GM23338 (cell line): ENCODE measurements around the gene ANXA2R. TPM values are rescaled to one million over a fixed set of nuclear protein-coding genes. Genes with fewer than 3 reads are reported as not detected.
A peak's percentile ranks its signal among the peaks of the same experiment; 100 is the strongest.

Experiments used
- ATAC-seq: fragments of 200-7000 bp; cut with Tn5 transposase; 3 replicates; pipeline ENCODE4 v1.9.1; 2020
- DNase-seq: peaks from one replicate; pipeline ENCODE4 v3.0.0-alpha.2; 2015; ENCODE audit warnings: low spot score
- H2AFZ ChIP-seq: fragments of 200-600 bp; sonication (generic); 2 replicates; pipeline ENCODE4 v1.8.0; 2016; ENCODE audit warnings: antibody characterized with exemption, mild to moderate bottlenecking, moderate library complexity
- H3F3A ChIP-seq: fragments of 200-600 bp; sonication (generic); replicated peaks from 2 replicates; pipeline ENCODE4 v1.8.0; 2017; ENCODE audit warnings: antibody characterized with exemption, mixed run types, low read depth
- H3K27ac ChIP-seq: fragments of 200-600 bp; sonication (generic); 2 replicates; pipeline ENCODE4 v1.6.1; 2016; ENCODE audit warnings: low read depth
- H3K27me3 ChIP-seq: fragments of 200-600 bp; sonication (generic); 2 replicates; pipeline ENCODE4 v1.8.0; 2016; ENCODE audit warnings: mild to moderate bottlenecking, mixed run types, moderate library complexity; ENCODE audit not compliant: insufficient read depth
- H3K36me3 ChIP-seq: fragments of 200-600 bp; sonication (generic); 2 replicates; pipeline ENCODE4 v1.8.0; 2016; ENCODE audit warnings: mild to moderate bottlenecking; ENCODE audit not compliant: insufficient read depth
- H3K4me1 ChIP-seq: fragments of 200-600 bp; sonication (generic); 2 replicates; pipeline ENCODE4 v1.8.0; 2016; ENCODE audit warnings: mild to moderate bottlenecking, moderate library complexity; ENCODE audit not compliant: insufficient read depth
- H3K4me2 ChIP-seq: fragments of 200-600 bp; sonication (generic); 2 replicates; pipeline ENCODE4 v1.7.1; 2017; ENCODE audit warnings: mixed run types
- H3K4me3 ChIP-seq: fragments of 200-600 bp; sonication (generic); 2 replicates; pipeline ENCODE4 v1.6.1; 2016; ENCODE audit warnings: mixed run types
- H3K79me2 ChIP-seq: fragments of 200-600 bp; sonication (generic); replicated peaks from 2 replicates; pipeline ENCODE4 v1.8.0; 2017; ENCODE audit warnings: mild to moderate bottlenecking; ENCODE audit not compliant: insufficient read depth
- H3K9me2 ChIP-seq: fragments of 200-600 bp; sonication (generic); 2 replicates; pipeline ENCODE4 v1.8.0; 2017; ENCODE audit not compliant: insufficient read depth
- H4K20me1 ChIP-seq: fragments of 200-600 bp; sonication (generic); replicated peaks from 2 replicates; pipeline ENCODE4 v1.8.0; 2017; ENCODE audit warnings: mild to moderate bottlenecking; ENCODE audit not compliant: insufficient read depth
- H3K27ac Mint-ChIP-seq: 2 replicates; pipeline ENCODE4 v1.8.0; 2020; ENCODE audit warnings: inconsistent platforms, mild to moderate bottlenecking, moderate library complexity, mixed read lengths
- H3K27me3 Mint-ChIP-seq: 3 replicates; pipeline ENCODE4 v1.8.0; 2022; ENCODE audit warnings: low read depth, mild to moderate bottlenecking, moderate library complexity, mixed read lengths, inconsistent platforms; ENCODE audit not compliant: insufficient read depth, poor library complexity
- H3K36me3 Mint-ChIP-seq: 3 replicates; pipeline ENCODE4 v1.8.0; 2021; ENCODE audit warnings: low read depth, mild to moderate bottlenecking, inconsistent platforms, moderate library complexity, mixed read lengths
- H3K4me1 Mint-ChIP-seq: 3 replicates; pipeline ENCODE4 v1.8.0; 2020; ENCODE audit warnings: mild to moderate bottlenecking, inconsistent platforms, mixed read lengths
- H3K4me3 Mint-ChIP-seq: 3 replicates; pipeline ENCODE4 v1.8.0; 2021; ENCODE audit warnings: moderate library complexity, mild to moderate bottlenecking, inconsistent platforms, mixed read lengths
- H3K9me3 Mint-ChIP-seq: 3 replicates; pipeline ENCODE4 v1.8.0; 2020; ENCODE audit warnings: moderate library complexity, mild to moderate bottlenecking, inconsistent platforms, mixed read lengths
- EZH2 ChIP-seq: fragments of 200-600 bp; sonication (generic); IDR thresholded peaks from one replicate; pipeline ENCODE4 v1.8.0; 2017; ENCODE audit warnings: antibody characterized with exemption, mild to moderate bottlenecking, low read depth; ENCODE audit not compliant: unreplicated experiment
- EZH2phosphoT487 ChIP-seq: fragments of 200-600 bp; sonication (generic); IDR thresholded peaks from one replicate; pipeline ENCODE4 v1.8.1; 2018; ENCODE audit warnings: antibody characterized with exemption; ENCODE audit not compliant: unreplicated experiment
- NANOG ChIP-seq: IDR thresholded peaks from 2 replicates; pipeline ENCODE4 v1.6.1; 2016; ENCODE audit warnings: antibody characterized with exemption, borderline replicate concordance
- POLR2AphosphoS5 ChIP-seq: IDR thresholded peaks from 2 replicates; pipeline ENCODE4 v1.6.1; 2016; ENCODE audit warnings: antibody characterized with exemption, low read depth
- STAT1 ChIP-seq: IDR thresholded peaks from one replicate; pipeline ENCODE4 v1.6.1; 2016; ENCODE audit warnings: antibody characterized with exemption; ENCODE audit not compliant: unreplicated experiment
- ZNF331 ChIP-seq: fragments of 250-450 bp; sonication (Bioruptor Pico); IDR thresholded peaks from 2 replicates; pipeline ENCODE4 v1.5.0; 2020; ENCODE audit warnings: low read depth, mild to moderate bottlenecking, moderate library complexity
- polyA plus RNA-seq: library from polyadenylated mRNA; unstranded; fragments of >200 nt; fragmentation: Nextera tagmentation; extraction: Ambion mirVana; gene quantifications from 2 replicates; pipeline ENCODE4 v1.2.1, GENCODE V29; 2016
- total RNA-seq: library from RNA; depleted of rRNA; stranded (reverse); fragments of >200 nt; shearing (Covaris generic); gene quantifications from 2 replicates; pipeline ENCODE4 v1.2.3, GENCODE V29; 2014
- TF ChIP-seq, protein P1 (sequence below): IDR thresholded peaks from 2 replicates; pipeline ENCODE4 v1.6.1; 2016; ENCODE audit warnings: antibody characterized with exemption
- TF ChIP-seq, protein P2 (sequence below): fragments of 250-450 bp; sonication (Bioruptor Pico); IDR thresholded peaks from 2 replicates; pipeline ENCODE4 v1.5.0; 2020; ENCODE audit warnings: mild to moderate bottlenecking, moderate library complexity

The ANXA2R gene
- total and polyA plus RNA-seq, 2 experiments from 2014 or later, result 0.21 TPM; not detected in 1

DNA sequence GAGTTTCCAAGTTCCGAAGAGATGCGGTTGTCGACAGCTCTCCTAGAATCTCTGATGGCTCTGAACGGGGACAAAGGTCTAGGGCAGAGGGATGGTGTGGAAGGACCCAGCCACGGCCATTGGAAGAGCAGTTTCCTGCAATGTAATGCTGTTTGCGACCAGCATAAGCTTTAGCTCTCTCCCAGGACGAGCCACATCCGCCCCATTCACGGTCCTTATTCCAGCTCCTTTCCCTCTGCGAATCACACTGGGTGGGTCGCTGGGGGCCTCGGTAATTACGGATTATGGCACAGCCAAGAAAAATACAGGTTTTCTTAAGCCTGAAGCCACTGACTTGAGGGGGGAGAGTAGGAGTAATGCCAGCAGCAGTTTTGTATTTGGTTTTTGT, 22.7 kb downstream of the ANXA2R start:
- TF ChIP-seq EZH2phosphoT487, result no peak
- no peak for TF ChIP-seq NANOG
- peak; percentile 39 for TF ChIP-seq EZH2
- no peak for TF ChIP-seq POLR2AphosphoS5
- no peak overlapping the region for H3K27ac ChIP-seq
- peaks cover 100% of the 10 kb centered on the region for H3K27me3 ChIP-seq
- peaks cover 18% of the 10 kb centered on the region for H4K20me1 ChIP-seq
- H3K4me3 Mint-ChIP-seq, result peak overlapping the region; percentile 79
- H3K36me3 Mint-ChIP-seq, result no peaks in the 10 kb centered on the region
- H3K36me3 ChIP-seq, result no peaks in the 10 kb centered on the region
- peak overlapping the region; percentile 94 for H3K4me2 ChIP-seq
- no peak overlapping the region for H3K27ac Mint-ChIP-seq
- H2AFZ ChIP-seq, result peak overlapping the region; percentile 93; the same call in 1 of the 2 replicates
- H3K79me2 ChIP-seq, result no peaks in the 10 kb centered on the region
- peaks cover 46% of the 10 kb centered on the region for H3K4me1 Mint-ChIP-seq
- no peaks in the 10 kb centered on the region for H3K9me2 ChIP-seq
- H3F3A ChIP-seq, result peaks cover 20% of the 10 kb centered on the region
- peak overlapping the region; percentile 66 for H3K4me3 ChIP-seq
- peaks cover 91% of the 10 kb centered on the region for H3K27me3 Mint-ChIP-seq
- peaks cover 49% of the 10 kb centered on the region for H3K4me1 ChIP-seq
- ATAC-seq (peak; percentile 62), DNase-seq (no peak)
- H3K9me3 Mint-ChIP-seq, result no peaks in the 10 kb centered on the region; the same call in 1 of the 3 replicates

DNA sequence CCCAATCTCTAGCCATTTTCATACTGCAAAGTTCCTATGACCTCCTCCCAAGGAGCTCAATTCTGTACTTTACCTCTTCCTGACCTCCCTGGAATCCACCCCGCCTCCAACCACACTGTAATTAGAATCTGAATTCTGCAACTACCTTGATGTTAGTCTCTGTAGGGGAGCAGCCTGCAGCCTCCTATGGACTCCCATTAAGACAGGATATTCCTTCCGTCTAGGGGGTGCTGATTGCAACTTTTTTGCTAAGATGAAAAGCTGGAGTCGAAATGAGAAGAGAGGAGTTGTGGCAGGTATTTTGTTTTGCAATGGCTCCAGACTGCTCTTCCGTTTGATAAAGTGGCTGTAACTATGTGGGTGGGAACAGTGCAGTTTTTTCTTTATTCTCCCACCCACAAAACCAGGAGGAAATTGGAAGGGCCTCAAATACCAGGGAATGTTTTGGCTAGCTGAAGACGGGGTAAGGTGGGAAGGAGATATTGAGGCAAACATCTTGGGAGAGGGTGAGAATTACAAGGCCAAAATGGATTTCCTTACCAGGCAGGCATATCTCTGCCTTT, 23.8 kb downstream of the ANXA2R start:
- no peaks in the 10 kb centered on the region for H3K36me3 ChIP-seq
- Mint-ChIP-seq H3K4me1 (peaks cover 46% of the 10 kb centered on the region), H3K27me3 (peaks cover 90% of the 10 kb centered on the region), H3K27ac (no peak overlapping the region), H3K4me3 (peak overlapping the region; percentile 79), H3K9me3 (no peaks in the 10 kb centered on the region; the same call in 1 of the 3 replicates), H3K36me3 (no peaks in the 10 kb centered on the region)
- peaks cover 20% of the 10 kb centered on the region for H3F3A ChIP-seq
- H4K20me1 ChIP-seq, result peaks cover 15% of the 10 kb centered on the region
- H3K4me1 ChIP-seq, result peaks cover 49% of the 10 kb centered on the region
- H3K4me2 ChIP-seq, result peak overlapping the region; percentile 94
- H3K4me3 ChIP-seq, result peak overlapping the region; percentile 66; the same call in 1 of the 2 replicates
- no peaks in the 10 kb centered on the region for H3K9me2 ChIP-seq
- DNase-seq, result no peak
- no peak overlapping the region for H3K27ac ChIP-seq
- no peak overlapping the region for H2AFZ ChIP-seq
- no peaks in the 10 kb centered on the region for H3K79me2 ChIP-seq
- TF ChIP-seq, protein P1, sequence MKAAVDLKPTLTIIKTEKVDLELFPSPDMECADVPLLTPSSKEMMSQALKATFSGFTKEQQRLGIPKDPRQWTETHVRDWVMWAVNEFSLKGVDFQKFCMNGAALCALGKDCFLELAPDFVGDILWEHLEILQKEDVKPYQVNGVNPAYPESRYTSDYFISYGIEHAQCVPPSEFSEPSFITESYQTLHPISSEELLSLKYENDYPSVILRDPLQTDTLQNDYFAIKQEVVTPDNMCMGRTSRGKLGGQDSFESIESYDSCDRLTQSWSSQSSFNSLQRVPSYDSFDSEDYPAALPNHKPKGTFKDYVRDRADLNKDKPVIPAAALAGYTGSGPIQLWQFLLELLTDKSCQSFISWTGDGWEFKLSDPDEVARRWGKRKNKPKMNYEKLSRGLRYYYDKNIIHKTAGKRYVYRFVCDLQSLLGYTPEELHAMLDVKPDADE, result no peak
- no peak for TF ChIP-seq STAT1
- no peak for TF ChIP-seq POLR2AphosphoS5
- no peak for TF ChIP-seq EZH2phosphoT487
- TF ChIP-seq EZH2, result peak; percentile 60
- no peak for TF ChIP-seq ZNF331
- TF ChIP-seq, protein P2, sequence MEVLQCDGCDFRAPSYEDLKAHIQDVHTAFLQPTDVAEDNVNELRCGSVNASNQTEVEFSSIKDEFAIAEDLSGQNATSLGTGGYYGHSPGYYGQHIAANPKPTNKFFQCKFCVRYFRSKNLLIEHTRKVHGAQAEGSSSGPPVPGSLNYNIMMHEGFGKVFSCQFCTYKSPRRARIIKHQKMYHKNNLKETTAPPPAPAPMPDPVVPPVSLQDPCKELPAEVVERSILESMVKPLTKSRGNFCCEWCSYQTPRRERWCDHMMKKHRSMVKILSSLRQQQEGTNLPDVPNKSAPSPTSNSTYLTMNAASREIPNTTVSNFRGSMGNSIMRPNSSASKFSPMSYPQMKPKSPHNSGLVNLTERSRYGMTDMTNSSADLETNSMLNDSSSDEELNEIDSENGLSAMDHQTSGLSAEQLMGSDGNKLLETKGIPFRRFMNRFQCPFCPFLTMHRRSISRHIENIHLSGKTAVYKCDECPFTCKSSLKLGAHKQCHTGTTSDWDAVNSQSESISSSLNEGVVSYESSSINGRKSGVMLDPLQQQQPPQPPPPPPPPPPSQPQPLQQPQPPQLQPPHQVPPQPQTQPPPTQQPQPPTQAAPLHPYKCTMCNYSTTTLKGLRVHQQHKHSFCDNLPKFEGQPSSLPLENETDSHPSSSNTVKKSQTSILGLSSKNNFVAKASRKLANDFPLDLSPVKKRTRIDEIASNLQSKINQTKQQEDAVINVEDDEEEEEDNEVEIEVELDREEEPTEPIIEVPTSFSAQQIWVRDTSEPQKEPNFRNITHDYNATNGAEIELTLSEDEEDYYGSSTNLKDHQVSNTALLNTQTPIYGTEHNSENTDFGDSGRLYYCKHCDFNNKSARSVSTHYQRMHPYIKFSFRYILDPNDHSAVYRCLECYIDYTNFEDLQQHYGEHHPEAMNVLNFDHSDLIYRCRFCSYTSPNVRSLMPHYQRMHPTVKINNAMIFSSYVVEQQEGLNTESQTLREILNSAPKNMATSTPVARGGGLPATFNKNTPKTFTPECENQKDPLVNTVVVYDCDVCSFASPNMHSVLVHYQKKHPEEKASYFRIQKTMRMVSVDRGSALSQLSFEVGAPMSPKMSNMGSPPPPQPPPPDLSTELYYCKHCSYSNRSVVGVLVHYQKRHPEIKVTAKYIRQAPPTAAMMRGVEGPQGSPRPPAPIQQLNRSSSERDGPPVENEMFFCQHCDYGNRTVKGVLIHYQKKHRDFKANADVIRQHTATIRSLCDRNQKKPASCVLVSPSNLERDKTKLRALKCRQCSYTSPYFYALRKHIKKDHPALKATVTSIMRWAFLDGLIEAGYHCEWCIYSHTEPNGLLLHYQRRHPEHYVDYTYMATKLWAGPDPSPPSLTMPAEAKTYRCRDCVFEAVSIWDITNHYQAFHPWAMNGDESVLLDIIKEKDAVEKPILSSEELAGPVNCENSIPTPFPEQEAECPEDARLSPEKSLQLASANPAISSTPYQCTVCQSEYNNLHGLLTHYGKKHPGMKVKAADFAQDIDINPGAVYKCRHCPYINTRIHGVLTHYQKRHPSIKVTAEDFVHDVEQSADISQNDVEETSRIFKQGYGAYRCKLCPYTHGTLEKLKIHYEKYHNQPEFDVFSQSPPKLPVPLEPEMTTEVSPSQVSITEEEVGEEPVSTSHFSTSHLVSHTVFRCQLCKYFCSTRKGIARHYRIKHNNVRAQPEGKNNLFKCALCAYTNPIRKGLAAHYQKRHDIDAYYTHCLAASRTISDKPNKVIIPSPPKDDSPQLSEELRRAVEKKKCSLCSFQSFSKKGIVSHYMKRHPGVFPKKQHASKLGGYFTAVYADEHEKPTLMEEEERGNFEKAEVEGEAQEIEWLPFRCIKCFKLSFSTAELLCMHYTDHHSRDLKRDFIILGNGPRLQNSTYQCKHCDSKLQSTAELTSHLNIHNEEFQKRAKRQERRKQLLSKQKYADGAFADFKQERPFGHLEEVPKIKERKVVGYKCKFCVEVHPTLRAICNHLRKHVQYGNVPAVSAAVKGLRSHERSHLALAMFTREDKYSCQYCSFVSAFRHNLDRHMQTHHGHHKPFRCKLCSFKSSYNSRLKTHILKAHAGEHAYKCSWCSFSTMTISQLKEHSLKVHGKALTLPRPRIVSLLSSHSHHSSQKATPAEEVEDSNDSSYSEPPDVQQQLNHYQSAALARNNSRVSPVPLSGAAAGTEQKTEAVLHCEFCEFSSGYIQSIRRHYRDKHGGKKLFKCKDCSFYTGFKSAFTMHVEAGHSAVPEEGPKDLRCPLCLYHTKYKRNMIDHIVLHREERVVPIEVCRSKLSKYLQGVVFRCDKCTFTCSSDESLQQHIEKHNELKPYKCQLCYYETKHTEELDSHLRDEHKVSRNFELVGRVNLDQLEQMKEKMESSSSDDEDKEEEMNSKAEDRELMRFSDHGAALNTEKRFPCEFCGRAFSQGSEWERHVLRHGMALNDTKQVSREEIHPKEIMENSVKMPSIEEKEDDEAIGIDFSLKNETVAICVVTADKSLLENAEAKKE (CRISPR knock-in tag), result no peak
- H3K27me3 ChIP-seq, result peaks cover 100% of the 10 kb centered on the region
- ATAC-seq, result peak; percentile 13
